CD4-positive, CD25-positive, alpha-beta regulatory T cell (primary cell): ENCODE measurements around the gene CD33. TPM values are rescaled to one million over a fixed set of nuclear protein-coding genes. Genes with fewer than 3 reads are reported as not detected.
A peak's percentile ranks its signal among the peaks of the same experiment; 100 is the strongest.

Experiments
- ATAC-seq, 2 donors: fragments of 150-1000 bp; cut with Tn5 transposase; one replicate each; pipeline ENCODE4 v1.10.0; 2021; ENCODE audit warnings: low read depth in 2 of 2, moderate number of reproducible peaks in 2 of 2, moderate library complexity in 1 of 2
- DNase-seq, 3 donors: peaks; one replicate each; pipeline versions ENCODE4 v3.0.0 to v3.0.0-alpha.2; 2012 to 2022; ENCODE audit warnings: mixed read lengths in 1 of 3
- H3K27ac ChIP-seq: one replicate; pipeline ENCODE4 v1.7.0; 2013; ENCODE audit warnings: mild to moderate bottlenecking, low read length; ENCODE audit not compliant: insufficient read depth, poor library complexity, severe bottlenecking
- H3K27me3 ChIP-seq: one replicate; pipeline ENCODE4 v1.7.0; 2013; ENCODE audit warnings: low read length; ENCODE audit not compliant: control insufficient read depth, insufficient read depth
- H3K36me3 ChIP-seq: one replicate; pipeline ENCODE4 v1.7.0; 2013; ENCODE audit warnings: mild to moderate bottlenecking, low read length, moderate library complexity; ENCODE audit not compliant: control insufficient read depth, insufficient read depth
- H3K4me1 ChIP-seq: 2 replicates; pipeline ENCODE4 v1.7.0; 2013; ENCODE audit warnings: mild to moderate bottlenecking, low read length; ENCODE audit not compliant: insufficient read depth, control insufficient read depth, poor library complexity, severe bottlenecking
- H3K4me3 ChIP-seq: one replicate; pipeline ENCODE4 v1.7.0; 2013; ENCODE audit warnings: low read depth, mild to moderate bottlenecking, low read length, moderate library complexity
- H3K9me3 ChIP-seq, 2 experiments: 1 replicate in 1 of 2; 2 replicates in 1 of 2; pipeline ENCODE4 v1.7.0; 2013; ENCODE audit warnings: low read length in 2 of 2, mild to moderate bottlenecking in 1 of 2, moderate library complexity in 1 of 2; ENCODE audit not compliant: control insufficient read depth in 2 of 2
- H3K27ac Mint-ChIP-seq, 3 donors: one replicate each; pipeline ENCODE4 v1.8.0; 2020 to 2022; ENCODE audit warnings: mild to moderate bottlenecking in 3 of 3, mixed read lengths in 3 of 3, moderate library complexity in 2 of 3
- H3K27me3 Mint-ChIP-seq: one replicate; pipeline ENCODE4 v1.8.0; 2022; ENCODE audit warnings: mild to moderate bottlenecking, mixed read lengths
- H3K36me3 Mint-ChIP-seq: one replicate; pipeline ENCODE4 v1.8.0; 2020; ENCODE audit warnings: mixed read lengths
- H3K4me1 Mint-ChIP-seq, 4 donors: one replicate each; pipeline ENCODE4 v1.8.0; 2020 to 2022; ENCODE audit warnings: mixed read lengths in 4 of 4, mild to moderate bottlenecking in 1 of 4
- H3K4me3 Mint-ChIP-seq, 4 donors: one replicate each; pipeline ENCODE4 v1.8.0; 2020 to 2022; ENCODE audit warnings: mild to moderate bottlenecking in 4 of 4, mixed read lengths in 4 of 4, moderate library complexity in 3 of 4
- H3K9me3 Mint-ChIP-seq, 7 donors: one replicate each; pipeline ENCODE4 v1.8.0; 2020 to 2022; ENCODE audit warnings: mixed read lengths in 7 of 7, mild to moderate bottlenecking in 3 of 7, moderate library complexity in 2 of 7
- polyA plus RNA-seq, 4 donors: library from polyadenylated mRNA; unstranded; fragments of 300-500 nt; fragmentation: Illumina TruSeq; gene quantifications; one replicate each; pipeline ENCODE4 v1.2.3, GENCODE V29; 2021
- total RNA-seq: library from RNA; stranded (reverse); gene quantifications from one replicate; pipeline ENCODE4 v1.2.3, GENCODE V29; 2022

CD33 gene
- total and polyA plus RNA-seq, 5 donors from 2014 or later = 0.99 to 1.1 TPM; not detected in 3

- Histone ChIP-seq H3K9me3 (no peaks in the 10 kb centered on the region), H3K4me3 (no peak overlapping the region), H3K27ac (no peak overlapping the region), H3K36me3 (no peaks in the 10 kb centered on the region), H3K4me1 (no peaks in the 10 kb centered on the region), H3K27me3 (no peaks in the 10 kb centered on the region)
- Mint-ChIP-seq H3K9me3 (no peaks in the 10 kb centered on the region), H3K36me3 (no peaks in the 10 kb centered on the region), H3K27me3 (peaks cover 10% of the 10 kb centered on the region), H3K4me1 (peaks cover 0 to 9% (median 1%) of the 10 kb centered on the region in 4 donors), H3K4me3 (no peak overlapping the region), H3K27ac (no peak overlapping the region)
- no peak for DNase-seq
- ATAC-seq = no peak
Observed at GRCh38 chr19:51186323-51186722, 38.6 kb upstream of the CD33 start.

- H3K27me3 ChIP-seq = no peaks in the 10 kb centered on the region
- H3K27ac Mint-ChIP-seq = peak overlapping the region in 1 of 3 donors; percentile 26
- H3K27me3 Mint-ChIP-seq = peaks cover 10% of the 10 kb centered on the region
- no peaks in the 10 kb centered on the region for H3K36me3 ChIP-seq
- H3K4me3 ChIP-seq = no peak overlapping the region
- peaks cover 0 to 7% (median 1%) of the 10 kb centered on the region in 4 donors for H3K4me1 Mint-ChIP-seq
- DNase-seq (no peak), ATAC-seq (no peak)
- no peaks in the 10 kb centered on the region for H3K9me3 ChIP-seq
- H3K9me3 Mint-ChIP-seq = no peaks in the 10 kb centered on the region
- H3K27ac ChIP-seq = no peak overlapping the region
- H3K4me1 ChIP-seq = no peaks in the 10 kb centered on the region
- H3K36me3 Mint-ChIP-seq = no peaks in the 10 kb centered on the region
- H3K4me3 Mint-ChIP-seq = no peak overlapping the region
Observed at GRCh38 chr19:51187395-51188226, 37.3 kb upstream of the CD33 start.

DNA sequence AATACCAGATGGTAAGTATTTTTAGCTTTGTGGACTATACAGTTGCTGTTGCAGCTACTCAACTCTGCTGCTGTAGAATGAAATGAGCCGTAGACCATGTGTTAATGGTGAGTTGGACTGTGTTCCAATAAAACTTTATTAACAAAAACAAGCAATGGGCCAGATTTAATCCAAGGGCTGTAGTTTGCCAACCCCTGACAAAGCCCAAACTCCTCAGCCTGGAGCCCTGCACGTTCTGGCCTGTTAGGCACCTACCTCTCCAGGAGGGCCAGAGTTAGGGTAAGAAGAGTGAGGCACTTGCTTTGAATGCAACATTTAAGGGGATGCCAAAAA is 36.7 kb upstream of the CD33 start:
- Histone ChIP-seq H3K9me3 (no peaks in the 10 kb centered on the region), H3K4me1 (no peaks in the 10 kb centered on the region), H3K27ac (no peak overlapping the region), H3K27me3 (no peaks in the 10 kb centered on the region), H3K4me3 (no peak overlapping the region), H3K36me3 (no peaks in the 10 kb centered on the region)
- Mint-ChIP-seq H3K4me3 (no peak overlapping the region), H3K4me1 (peaks cover 0 to 4% (median 1%) of the 10 kb centered on the region in 4 donors), H3K27me3 (peaks cover 10% of the 10 kb centered on the region), H3K36me3 (no peaks in the 10 kb centered on the region), H3K27ac (no peak overlapping the region), H3K9me3 (no peaks in the 10 kb centered on the region)
- no peak for DNase-seq
- no peak for ATAC-seq

DNA sequence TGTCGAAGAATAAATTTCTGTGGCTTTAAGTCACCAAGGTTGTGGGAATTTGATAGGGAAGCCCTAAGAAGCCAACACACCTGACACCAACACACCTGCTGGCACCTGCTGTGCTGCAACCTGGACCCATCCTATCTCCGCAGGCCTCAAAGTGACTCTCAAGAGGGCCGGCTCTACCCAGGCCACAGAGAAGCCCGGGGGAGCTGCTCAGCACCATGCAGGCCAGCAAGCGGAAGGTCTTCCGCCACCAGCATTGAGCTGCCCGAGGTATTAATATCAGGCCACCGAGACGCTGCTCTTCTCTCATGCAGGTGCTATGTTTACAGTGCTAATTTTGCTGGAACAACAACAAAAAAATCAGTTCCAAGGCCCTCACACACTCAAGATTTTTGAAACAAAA is 32.2 kb upstream of the CD33 start:
- Histone ChIP-seq H3K9me3 (no peaks in the 10 kb centered on the region), H3K27me3 (no peaks in the 10 kb centered on the region), H3K27ac (no peak overlapping the region), H3K36me3 (no peaks in the 10 kb centered on the region), H3K4me3 (no peak overlapping the region), H3K4me1 (no peaks in the 10 kb centered on the region)
- H3K36me3 Mint-ChIP-seq = no peaks in the 10 kb centered on the region
- H3K4me1 Mint-ChIP-seq = peaks cover 0 to 7% (median 3%) of the 10 kb centered on the region in 4 donors
- H3K4me3 Mint-ChIP-seq = no peak overlapping the region
- DNase-seq (no peak), ATAC-seq (no peak)
- H3K9me3 Mint-ChIP-seq = no peaks in the 10 kb centered on the region
- H3K27ac Mint-ChIP-seq = no peak overlapping the region
- H3K27me3 Mint-ChIP-seq = peaks cover 5% of the 10 kb centered on the region

DNA sequence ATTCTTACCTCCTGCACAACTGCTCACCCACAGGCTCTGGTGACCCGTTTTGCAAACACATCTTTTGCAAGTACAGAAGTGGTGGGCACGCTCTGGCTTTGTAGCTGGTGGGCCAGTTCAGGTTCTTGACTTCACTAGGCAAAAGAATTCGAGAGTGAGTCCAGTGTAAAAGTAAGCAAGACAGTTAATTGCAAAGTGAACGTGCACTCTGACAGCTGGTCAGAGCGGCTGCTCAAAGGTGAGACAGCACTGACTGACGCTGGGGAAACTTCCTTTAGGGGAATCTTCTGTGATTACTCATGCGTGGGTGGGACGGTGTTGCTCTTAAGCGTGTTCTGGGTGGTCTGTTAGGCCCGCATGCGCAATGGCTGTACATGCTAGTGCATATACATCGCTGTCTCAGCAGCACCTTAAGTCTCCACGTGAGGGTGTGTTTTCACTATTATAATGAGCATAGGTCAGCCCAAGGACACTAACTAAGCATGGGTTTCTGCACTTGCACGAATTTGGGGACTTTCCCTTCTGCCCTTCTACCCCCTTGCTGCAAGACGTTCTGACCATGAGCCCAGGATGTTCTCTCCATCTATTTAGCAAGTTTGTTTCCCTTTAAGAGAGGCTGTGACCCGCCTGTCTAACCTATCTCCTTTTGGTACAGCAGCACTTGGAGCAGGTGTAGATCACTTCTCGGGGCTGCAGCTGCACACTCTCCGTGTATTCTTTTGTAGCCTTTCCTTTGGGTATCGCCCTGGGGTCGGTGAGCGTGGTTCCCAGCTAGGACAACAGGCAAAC is 30.2 kb upstream of the CD33 start:
- ATAC-seq (peak; percentile 81 to 84), DNase-seq (peak in 2 of 3 donors; percentile 2 to 9)
- no peaks in the 10 kb centered on the region for H3K4me1 ChIP-seq
- no peaks in the 10 kb centered on the region for H3K36me3 ChIP-seq
- no peaks in the 10 kb centered on the region for H3K27me3 ChIP-seq
- Mint-ChIP-seq H3K27ac (peak overlapping the region in 2 of 3 donors; percentile 28 to 53), H3K4me3 (peak overlapping the region in 2 of 4 donors; percentile 9 to 46), H3K27me3 (peaks cover 5% of the 10 kb centered on the region), H3K4me1 (peaks cover 0 to 7% (median 3%) of the 10 kb centered on the region in 4 donors), H3K9me3 (no peaks in the 10 kb centered on the region), H3K36me3 (no peaks in the 10 kb centered on the region)
- H3K27ac ChIP-seq = no peak overlapping the region
- no peaks in the 10 kb centered on the region for H3K9me3 ChIP-seq
- peak overlapping the region; percentile 13 for H3K4me3 ChIP-seq

GRCh38 chr19:51195316-51195586 is 29.6 kb upstream of the CD33 start:
- ATAC-seq (no peak), DNase-seq (no peak)
- no peaks in the 10 kb centered on the region for H3K9me3 ChIP-seq
- no peaks in the 10 kb centered on the region for H3K4me1 ChIP-seq
- H3K27ac ChIP-seq = no peak overlapping the region
- H3K27ac Mint-ChIP-seq = peak overlapping the region in 1 of 3 donors; percentile 53
- no peaks in the 10 kb centered on the region for H3K27me3 ChIP-seq
- H3K4me3 ChIP-seq = no peak overlapping the region
- H3K36me3 ChIP-seq = no peaks in the 10 kb centered on the region
- peaks cover 5% of the 10 kb centered on the region for H3K27me3 Mint-ChIP-seq
- no peaks in the 10 kb centered on the region for H3K9me3 Mint-ChIP-seq
- H3K4me1 Mint-ChIP-seq = peaks cover 0 to 7% (median 3%) of the 10 kb centered on the region in 4 donors
- H3K36me3 Mint-ChIP-seq = no peaks in the 10 kb centered on the region
- H3K4me3 Mint-ChIP-seq = no peak overlapping the region

- Mint-ChIP-seq H3K9me3 (peaks cover 0 to 2% (median 0%) of the 10 kb centered on the region in 7 donors), H3K27me3 (peaks cover 5% of the 10 kb centered on the region), H3K4me3 (no peak overlapping the region), H3K27ac (no peak overlapping the region), H3K36me3 (no peaks in the 10 kb centered on the region), H3K4me1 (peaks cover 0 to 7% (median 3%) of the 10 kb centered on the region in 4 donors)
- H3K27ac ChIP-seq = no peak overlapping the region
- DNase-seq (no peak), ATAC-seq (no peak)
- no peaks in the 10 kb centered on the region for H3K9me3 ChIP-seq
- H3K4me1 ChIP-seq = no peaks in the 10 kb centered on the region
- H3K27me3 ChIP-seq = no peaks in the 10 kb centered on the region
- H3K4me3 ChIP-seq = no peak overlapping the region
- no peaks in the 10 kb centered on the region for H3K36me3 ChIP-seq
Observed at GRCh38 chr19:51195616-51196015, 29.3 kb upstream of the CD33 start.
